K562 (cell line): ENCODE results near the gene FKBP8. TPM values are rescaled to one million over a fixed set of nuclear protein-coding genes. Genes with fewer than 3 reads are reported as not detected.

ENCODE experiments used
- BMI1 ChIP-seq: fragments of 150-350 bp; IDR thresholded peaks from 2 replicates; pipeline ENCODE4 v1.6.1; 2014; ENCODE audit warnings: low read length
- BRD4 ChIP-seq: fragments of 200-600 bp; sonication (generic); IDR thresholded peaks from 2 replicates; pipeline ENCODE4 v1.6.1; 2017; ENCODE audit warnings: inconsistent platforms
- FIP1L1 ChIP-seq: fragments of 200-400 bp; formaldehyde crosslinking; IDR thresholded peaks from 2 replicates; pipeline ENCODE4 v1.6.1; 2018; ENCODE audit warnings: mild to moderate bottlenecking, low read depth, low read length; ENCODE audit not compliant: poor library complexity, severe bottlenecking
- JUNB ChIP-seq: fragments of 450-650 bp; formaldehyde crosslinking; conservative IDR thresholded peaks from 2 replicates; pipeline ENCODE4 v1.4.0; 2020; ENCODE audit warnings: mild to moderate bottlenecking
- MNT ChIP-seq, 2 experiments: fragments of 450-650 bp; conservative IDR thresholded peaks; 2 replicates each; pipeline ENCODE4 v1.6.1; 2017; ENCODE audit warnings: mild to moderate bottlenecking in 2 of 2, moderate library complexity in 2 of 2
- NBN ChIP-seq: fragments of 450-650 bp; IDR thresholded peaks from 2 replicates; pipeline ENCODE4 v1.6.1; 2016; ENCODE audit warnings: low read depth, mild to moderate bottlenecking
- NCOA1 ChIP-seq: fragments of 450-650 bp; IDR thresholded peaks from 2 replicates; pipeline ENCODE4 v1.6.1; 2016; ENCODE audit warnings: low read depth
- REST ChIP-seq, 2 experiments: fragments of 450-650 bp; formaldehyde crosslinking in 1 of 2; IDR thresholded peaks; 2 replicates each; pipeline versions ENCODE4 v1.4.0 to v1.6.1; 2014 to 2020; ENCODE audit warnings: mild to moderate bottlenecking in 2 of 2, borderline replicate concordance in 1 of 2, low read depth in 1 of 2
- RNF219 ChIP-seq: fragments of 250-450 bp; sonication (Bioruptor Pico); IDR thresholded peaks from 2 replicates; pipeline ENCODE4 v1.5.0; 2022; ENCODE audit warnings: mild to moderate bottlenecking
- TSC22D4 ChIP-seq: fragments of 450-650 bp; IDR thresholded peaks from 2 replicates; pipeline ENCODE4 v1.6.1; 2016; ENCODE audit warnings: missing genetic modification characterization, missing biosample characterization, control low read depth
- polyA plus RNA-seq, 8 experiments: library from polyadenylated mRNA; depleted of rRNA in 4 of 8; stranded (reverse) in 5 of 8; unstranded in 3 of 8; fragments of >200 nt; fragmentation: Nextera tagmentation in 2 of 8; fragmentation: Illumina TruSeq in 1 of 8; extraction: Ambion mirVana in 2 of 8; extraction: Trizol in 1 of 8; gene quantifications; 2 replicates each; pipeline versions ENCODE4 v1.2.1 to v1.2.3, GENCODE V29; 2011 to 2014; ENCODE audit warnings: inconsistent platforms in 1 of 8, missing spikeins in 1 of 8
- total RNA-seq, 7 experiments: library from RNA; depleted of rRNA in 6 of 7; stranded (reverse); fragments of >200 nt in 6 of 7; fragmentation: Illumina TruSeq in 2 of 7; extraction: Trizol in 2 of 7; gene quantifications; 2 replicates each; pipeline versions ENCODE4 v1.2.1 to v1.2.3, GENCODE V29; 2011 to 2021; ENCODE audit warnings: low replicate concordance in 1 of 7

The FKBP8 gene
- total and polyA plus RNA-seq, 9 of the 15 experiments (the other 6 are each of a cell fraction or from before 2014, with no cell fraction given) = 0.46 to 236 (median 104) TPM

GRCh38 chr19:18543814-18544475 is 572 bp upstream of the FKBP8 start (continued):
- TF ChIP-seq REST (IDR thresholded peaks at IDR 0.05; ENCODE audit: borderline replicate concordance) (peak; percentile 66; the same call in 1 of the 2 replicates), REST (CRISPR knock-in tag; IDR thresholded peaks at IDR 0.05; ENCODE audit: low read depth) (no peak), MNT (conservative IDR thresholded peaks at IDR 0.05) (peak in 1 of 2 experiments; percentile 83; a peak in 2 of 4 replicates), FIP1L1 (no peak), NCOA1 (peak; percentile 87), RNF219 (CRISPR knock-in tag) (no peak), NBN (peak; percentile 96), BMI1 (no peak), TSC22D4 (no peak), BRD4 (no peak), JUNB (CRISPR knock-in tag) (no peak)
